Fibroblast of the aortic adventitia (primary cell): ENCODE data around the gene CEP68. TPM values are rescaled to one million over a fixed set of nuclear protein-coding genes. Genes with fewer than 3 reads are reported as not detected.
"Not testable (repeated sequence)": the region's sequence is repeated elsewhere in the genome, so short reads cannot be mapped to it uniquely, and the experiment has no call there.

Source experiments
- DNase-seq: peaks from one replicate; pipeline ENCODE4 v3.0.0-alpha.2; 2010; ENCODE audit warnings: low read depth
- H3K4me3 ChIP-seq: 2 replicates; pipeline ENCODE4 v1.5.1; 2011; ENCODE audit warnings: low read depth, mild to moderate bottlenecking, control low read depth, low read length, moderate library complexity
- CTCF ChIP-seq: IDR thresholded peaks from 2 replicates; pipeline ENCODE4 v1.5.1; 2011; ENCODE audit warnings: mild to moderate bottlenecking, low read length, control low read depth, inconsistent platforms; ENCODE audit not compliant: insufficient read depth
- total RNA-seq: library from RNA; depleted of rRNA; stranded (reverse); fragments of >200 nt; gene quantifications from 2 replicates; pipeline ENCODE4 v1.2.3, GENCODE V29; 2012; ENCODE audit warnings: low replicate concordance

CEP68 gene
- total RNA-seq, 1 donor, result 12.3 TPM

GRCh38 chr2:65019010-65019409 is 37.2 kb upstream of the CEP68 start:
- DNase-seq, result no peak
- TF ChIP-seq CTCF, result no peak
- H3K4me3 ChIP-seq, result no peak overlapping the region

GRCh38 chr2:65019675-65020195 is 36.5 kb upstream of the CEP68 start:
- no peak for TF ChIP-seq CTCF
- H3K4me3 ChIP-seq, result no peak overlapping the region
- DNase-seq, result no peak

- DNase-seq, H3K4me3 ChIP-seq: not testable (repeated sequence)
These were observed 36.0 kb upstream of the CEP68 start for GRCh38 chr2:65020251-65020650.

- DNase-seq, result no peak
- no peak overlapping the region for H3K4me3 ChIP-seq
- TF ChIP-seq CTCF, result no peak
These were observed 35.2 kb upstream of the CEP68 start for GRCh38 chr2:65020943-65021528.

- TF ChIP-seq CTCF, result no peak
- no peak for DNase-seq
- no peak overlapping the region for H3K4me3 ChIP-seq
These were observed 34.5 kb upstream of the CEP68 start for GRCh38 chr2:65021709-65022108.

- DNase-seq, result no peak
- no peak for TF ChIP-seq CTCF
- H3K4me3 ChIP-seq, result no peak overlapping the region
These were observed 34.0 kb upstream of the CEP68 start for GRCh38 chr2:65022189-65022588.

- TF ChIP-seq CTCF, result no peak
- no peak for DNase-seq
- no peak overlapping the region for H3K4me3 ChIP-seq
These were observed 32.5 kb upstream of the CEP68 start for GRCh38 chr2:65023742-65024141.
